GM12864 (cell line): ENCODE data around the gene CLIC4.

Source experiments
- DNase-seq: peaks from one replicate; pipeline ENCODE4 v3.0.0-alpha.2; 2011; ENCODE audit warnings: low read depth
- H3K4me3 ChIP-seq: 2 replicates; pipeline ENCODE4 v1.5.1; 2011; ENCODE audit warnings: mild to moderate bottlenecking, low read depth, low read length, control low read depth
- CTCF ChIP-seq: IDR thresholded peaks from 2 replicates; pipeline ENCODE4 v1.5.1; 2011; ENCODE audit warnings: low read depth, mild to moderate bottlenecking, moderate library complexity, low read length, control low read depth, inconsistent platforms; ENCODE audit errors: missing control alignments

The CLIC4 gene

GRCh38 chr1:24745711-24746413, 615 bp downstream of the CLIC4 start:
- no peak for DNase-seq
- peak overlapping the region; percentile 69 for H3K4me3 ChIP-seq
- TF ChIP-seq CTCF: no peak

GRCh38 chr1:24748191-24749121, 3.2 kb downstream of the CLIC4 start:
- DNase-seq: no peak
- H3K4me3 ChIP-seq: peak overlapping the region; percentile 69
- peak; percentile 31 for TF ChIP-seq CTCF

DNA sequence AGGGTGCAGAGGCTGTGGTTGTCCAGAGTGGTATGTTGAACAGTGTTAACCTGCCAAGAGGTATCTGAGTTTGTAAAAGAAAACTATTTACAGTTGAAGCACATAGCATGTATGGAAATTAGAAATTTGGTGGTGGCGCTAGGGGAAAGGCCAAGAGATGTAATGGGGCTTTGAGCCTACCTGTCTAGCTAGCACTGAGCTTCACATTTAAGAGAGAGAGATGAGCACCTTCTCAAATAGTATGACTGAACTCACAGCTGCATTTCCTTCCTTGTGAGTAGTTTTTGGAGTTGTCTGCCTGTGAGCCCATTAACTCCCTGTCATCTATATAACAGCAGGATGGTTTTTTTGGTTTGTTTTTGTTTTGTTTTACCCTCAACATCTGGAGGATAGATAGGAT, 4.0 kb downstream of the CLIC4 start:
- DNase-seq: no peak
- no peak overlapping the region; the same call in 1 of the 2 replicates for H3K4me3 ChIP-seq
- TF ChIP-seq CTCF: no peak

- no peak for DNase-seq
- no peak for TF ChIP-seq CTCF
- no peak overlapping the region for H3K4me3 ChIP-seq
Measured at GRCh38 chr1:24749886-24750285, 4.6 kb downstream of the CLIC4 start.

DNA sequence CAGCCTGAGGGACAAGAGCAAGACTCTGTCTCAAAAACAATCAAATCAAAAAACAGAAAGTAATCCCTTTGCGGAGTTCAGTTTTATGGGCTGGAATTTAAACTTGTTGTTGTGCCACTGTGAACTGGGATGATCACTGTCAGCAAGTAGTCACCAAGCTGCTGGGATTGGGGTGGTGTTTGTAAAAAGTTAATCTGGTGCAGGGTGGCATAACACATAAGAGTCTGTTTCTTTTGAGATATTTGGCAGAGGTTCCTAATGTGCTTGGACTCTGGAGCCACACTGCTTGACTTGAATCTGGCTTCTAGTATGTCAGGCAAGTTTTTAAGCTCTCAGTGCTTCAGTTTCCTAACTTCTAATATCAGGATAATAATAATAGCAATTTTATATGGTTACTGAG, 6.6 kb downstream of the CLIC4 start:
- DNase-seq: no peak
- H3K4me3 ChIP-seq: no peak overlapping the region
- TF ChIP-seq CTCF: no peak

DNA sequence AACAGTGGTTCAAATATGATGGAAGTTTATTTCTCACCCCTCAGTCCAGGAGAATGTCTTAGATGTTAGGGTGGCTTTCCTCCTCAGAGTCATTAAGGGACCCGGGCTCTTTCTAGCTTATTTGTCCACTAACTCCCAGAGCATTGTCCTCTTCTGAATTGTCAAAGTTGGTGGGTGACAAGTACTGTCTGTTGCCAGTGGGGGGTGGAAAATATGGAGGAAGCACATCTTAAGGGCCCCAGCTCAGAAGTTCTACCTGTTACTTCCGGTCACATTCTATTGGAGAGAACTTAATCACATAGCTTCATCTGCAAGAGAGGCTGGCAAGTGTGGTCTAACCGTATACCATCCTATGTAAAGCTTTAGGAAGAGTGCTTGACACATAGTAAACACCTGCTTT, 7.1 kb downstream of the CLIC4 start:
- no peak for DNase-seq
- H3K4me3 ChIP-seq: no peak overlapping the region
- no peak for TF ChIP-seq CTCF
